Panc1 (cell line): Measurements from ENCODE around the gene CAND2. TPM values are rescaled to one million over a fixed set of nuclear protein-coding genes. Genes with fewer than 3 reads are reported as not detected.

Source experiments
- ATAC-seq: fragments of 200-7000 bp; cut with Tn5 transposase; 2 replicates; pipeline ENCODE4 v1.9.1; 2020; ENCODE audit warnings: mild to moderate bottlenecking, moderate library complexity
- BruUV-seq: library from RNA; stranded (reverse); fragments of 400-500 nt; replicated peaks from 2 replicates; lab custom pipeline; 2021; lab: Mats Ljungman, UMichigan
- CTCF ChIA-PET: fragments of 300-600 bp; sonication (Branson Sonifier 250); formaldehyde crosslinking; loops from one replicate; lab custom pipeline; 2022; ENCODE audit warnings: antibody characterized with exemption; lab: Charles Lee
- POLR2A ChIA-PET: fragments of 300-600 bp; sonication (Branson Sonifier 250); formaldehyde crosslinking; loops from one replicate; lab custom pipeline; 2022; ENCODE audit warnings: antibody characterized with exemption; lab: Charles Lee
- DNase-seq: peaks from one replicate; pipeline ENCODE4 v3.0.0-alpha.2; 2010; ENCODE audit warnings: low read depth, low spot score
- H3K27ac ChIP-seq: 2 replicates; pipeline ENCODE4 v1.5.1; 2011; ENCODE audit warnings: mild to moderate bottlenecking, low read length, inconsistent platforms
- H3K27me3 ChIP-seq: fragments of 200-500 bp; sonication (Bioruptor generic); 2 replicates; pipeline ENCODE4 v1.6.0; 2014; ENCODE audit warnings: low read length, inconsistent platforms; ENCODE audit not compliant: control insufficient read depth, insufficient read depth
- H3K36me3 ChIP-seq: fragments of 200-500 bp; sonication (Bioruptor generic); 2 replicates; pipeline ENCODE4 v1.5.1; 2014; ENCODE audit warnings: inconsistent platforms, mild to moderate bottlenecking, low read length, moderate library complexity; ENCODE audit not compliant: control insufficient read depth, insufficient read depth
- H3K4me1 ChIP-seq: 2 replicates; pipeline ENCODE4 v1.5.1; 2011; ENCODE audit warnings: inconsistent platforms, mild to moderate bottlenecking, low read length, moderate library complexity; ENCODE audit not compliant: control insufficient read depth, insufficient read depth
- H3K4me3 ChIP-seq, 2 experiments: 2 replicates each; pipeline ENCODE4 v1.5.1; 2011 to 2012; ENCODE audit warnings: low read depth in 2 of 2, low read length in 2 of 2, mild to moderate bottlenecking in 2 of 2, inconsistent platforms in 1 of 2, moderate library complexity in 1 of 2
- H3K9me3 ChIP-seq: fragments of 200-500 bp; sonication (Bioruptor generic); 2 replicates; pipeline ENCODE4 v1.5.1; 2014; ENCODE audit warnings: low read depth, mild to moderate bottlenecking, inconsistent platforms, low read length, moderate library complexity; ENCODE audit not compliant: control insufficient read depth, insufficient read depth
- CTCF ChIP-seq: fragments of 450-650 bp; IDR thresholded peaks from 2 replicates; pipeline ENCODE4 v1.5.1; 2017; ENCODE audit warnings: mild to moderate bottlenecking
- POLR2AphosphoS5 ChIP-seq: IDR thresholded peaks from 2 replicates; pipeline ENCODE4 v1.6.1; 2012; ENCODE audit warnings: mild to moderate bottlenecking, low read depth, low read length, moderate library complexity
- REST ChIP-seq, 2 experiments: IDR thresholded peaks; 2 replicates each; pipeline ENCODE4 v1.6.1; 2011 to 2012; ENCODE audit warnings: low read depth in 2 of 2, control low read depth in 1 of 2, low read length in 1 of 2, mild to moderate bottlenecking in 1 of 2, moderate library complexity in 1 of 2; ENCODE audit not compliant: insufficient read depth in 1 of 2
- SIN3A ChIP-seq: IDR thresholded peaks from 2 replicates; pipeline ENCODE4 v1.6.1; 2012; ENCODE audit warnings: low read depth, mild to moderate bottlenecking, low read length, moderate library complexity, borderline replicate concordance; ENCODE audit not compliant: insufficient read depth
- TCF7L2 ChIP-seq: IDR thresholded peaks from 2 replicates; pipeline ENCODE4 v1.6.1; 2011; ENCODE audit warnings: mild to moderate bottlenecking, low read depth, low read length, inconsistent platforms
- in situ Hi-C: cut with HindIII; loops from 2 replicates; pipeline ENCODE4 v1.10.0; 2016; ENCODE audit warnings: low sequenced_read_pairs, low pct_unique_long_range_greater_than_20kb
- intact Hi-C: fragments of 100-400 bp; cut with micrococcal nuclease; formaldehyde crosslinking; loops from one replicate; pipeline ENCODE4 v1.10.0; 2022; ENCODE audit not compliant: unreplicated experiment
- total RNA-seq: library from RNA; stranded (reverse); gene quantifications from one replicate; pipeline ENCODE4 v1.2.1, GENCODE V29; 2021; ENCODE audit not compliant: unreplicated experiment

Gene CAND2
- total RNA-seq, 1 experiment from 2014 or later: 0.13 TPM

GRCh38 chr3:12861611-12862010 is 65.1 kb downstream of the CAND2 start:
- H3K4me1 ChIP-seq: no peaks in the 10 kb centered on the region
- ChIA-PET POLR2A (no interaction called here), CTCF (no interaction called here)
- no peak overlapping the region for H3K27ac ChIP-seq
- DNase-seq (no peak), ATAC-seq (no peak)
- TF ChIP-seq REST (IDR thresholded peaks at IDR 0.05; ENCODE audit: insufficient read depth in 1 of 2, low read depth in 2 of 2, low read length in 1 of 2): no peak
- no peak for TF ChIP-seq POLR2AphosphoS5
- TF ChIP-seq SIN3A: no peak
- no peak for TF ChIP-seq TCF7L2
- no peak for TF ChIP-seq CTCF
- H3K4me3 ChIP-seq: no peak overlapping the region
- no TSS peak for BruUV-seq
- no peaks in the 10 kb centered on the region for H3K36me3 ChIP-seq
- no peaks in the 10 kb centered on the region for H3K9me3 ChIP-seq
- intact Hi-C loops (loop anchor here (10.0 kb wide), 1 partner anchor 133 kb away; no protein-coding TSS in a partner anchor), in situ Hi-C loops (no loop called here)
- no peaks in the 10 kb centered on the region for H3K27me3 ChIP-seq

DNA sequence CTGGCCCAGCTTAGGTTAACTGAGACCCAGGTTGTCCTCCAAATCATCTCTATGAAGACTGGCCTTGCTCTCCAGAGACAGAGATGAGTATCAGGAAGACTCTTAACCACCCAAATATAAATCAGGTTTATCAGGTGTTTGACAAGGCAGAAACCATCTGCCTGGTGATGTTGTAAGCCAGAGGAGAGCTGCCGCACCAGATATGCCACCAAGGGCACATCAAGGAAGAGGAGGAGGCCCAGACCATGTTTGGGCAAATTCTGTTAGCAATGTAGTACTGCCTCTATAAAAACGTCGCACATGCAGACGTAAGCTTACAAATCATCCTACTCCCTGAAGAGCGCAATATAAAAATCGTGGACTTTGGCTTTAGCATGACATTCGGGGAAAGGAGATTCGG is 65.9 kb downstream of the CAND2 start:
- no TSS peak for BruUV-seq
- intact Hi-C loops: loop anchor here (10.0 kb wide), 1 partner anchor 132 kb away; no protein-coding TSS in a partner anchor
- Histone ChIP-seq H3K36me3 (no peaks in the 10 kb centered on the region), H3K4me3 (no peak overlapping the region), H3K27ac (no peak overlapping the region), H3K27me3 (no peaks in the 10 kb centered on the region), H3K4me1 (no peaks in the 10 kb centered on the region), H3K9me3 (no peaks in the 10 kb centered on the region)
- DNase-seq: no peak
- ChIA-PET POLR2A (interaction anchor here (0.6 kb wide), 1 partner anchor 9 kb away, joined by 3 read pairs; no protein-coding TSS in a partner anchor), CTCF (no interaction called here)
- no peak for ATAC-seq
- no peak for TF ChIP-seq TCF7L2
- no peak for TF ChIP-seq POLR2AphosphoS5
- no peak for TF ChIP-seq CTCF
- in situ Hi-C loops: no loop called here
